GM13976 (cell line): ENCODE results near the gene SCTR.

Experiments used
- DNase-seq: peaks from one replicate; pipeline ENCODE4 v3.0.0; 2012; ENCODE audit warnings: low spot score
- in situ Hi-C: fragments of 300-500 bp; cut with MboI; formaldehyde crosslinking; loops from one replicate; pipeline ENCODE4 v1.12.0; 2022; ENCODE audit warnings: low sequenced_read_pairs, mixed read lengths, inconsistent platforms; ENCODE audit not compliant: unreplicated experiment
- TF ChIP-seq, protein P1 (sequence below): IDR thresholded peaks from 2 replicates; pipeline ENCODE4 v1.5.1; 2012; ENCODE audit warnings: borderline replicate concordance, mild to moderate bottlenecking; ENCODE audit not compliant: insufficient read depth; ENCODE audit errors: extremely low read depth, missing control alignments, control extremely low read depth

SCTR gene

DNA sequence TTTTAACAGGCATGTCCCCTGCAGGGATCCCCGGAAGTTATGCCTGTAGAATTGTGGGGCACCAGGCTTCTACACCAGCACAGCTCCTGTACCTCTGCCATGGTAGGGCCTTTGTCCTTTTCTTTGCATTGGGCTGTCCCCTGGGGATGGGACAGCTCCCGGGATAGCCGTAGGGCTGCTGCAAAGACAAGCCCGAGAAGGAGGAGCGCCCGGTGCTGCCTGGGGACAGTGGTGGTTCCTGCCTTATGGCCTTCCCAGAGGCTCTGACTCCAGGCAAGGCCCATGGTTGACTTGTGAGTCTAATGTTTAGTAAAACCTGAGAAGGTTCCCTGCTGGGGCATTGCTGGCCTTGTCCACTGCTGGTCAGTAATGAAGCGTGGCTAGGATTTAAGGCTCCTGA is 61.7 kb downstream of the SCTR start:
- in situ Hi-C loops: no loop called here
- TF ChIP-seq, protein P1, sequence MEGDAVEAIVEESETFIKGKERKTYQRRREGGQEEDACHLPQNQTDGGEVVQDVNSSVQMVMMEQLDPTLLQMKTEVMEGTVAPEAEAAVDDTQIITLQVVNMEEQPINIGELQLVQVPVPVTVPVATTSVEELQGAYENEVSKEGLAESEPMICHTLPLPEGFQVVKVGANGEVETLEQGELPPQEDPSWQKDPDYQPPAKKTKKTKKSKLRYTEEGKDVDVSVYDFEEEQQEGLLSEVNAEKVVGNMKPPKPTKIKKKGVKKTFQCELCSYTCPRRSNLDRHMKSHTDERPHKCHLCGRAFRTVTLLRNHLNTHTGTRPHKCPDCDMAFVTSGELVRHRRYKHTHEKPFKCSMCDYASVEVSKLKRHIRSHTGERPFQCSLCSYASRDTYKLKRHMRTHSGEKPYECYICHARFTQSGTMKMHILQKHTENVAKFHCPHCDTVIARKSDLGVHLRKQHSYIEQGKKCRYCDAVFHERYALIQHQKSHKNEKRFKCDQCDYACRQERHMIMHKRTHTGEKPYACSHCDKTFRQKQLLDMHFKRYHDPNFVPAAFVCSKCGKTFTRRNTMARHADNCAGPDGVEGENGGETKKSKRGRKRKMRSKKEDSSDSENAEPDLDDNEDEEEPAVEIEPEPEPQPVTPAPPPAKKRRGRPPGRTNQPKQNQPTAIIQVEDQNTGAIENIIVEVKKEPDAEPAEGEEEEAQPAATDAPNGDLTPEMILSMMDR: no peak
- no peak for DNase-seq

DNA sequence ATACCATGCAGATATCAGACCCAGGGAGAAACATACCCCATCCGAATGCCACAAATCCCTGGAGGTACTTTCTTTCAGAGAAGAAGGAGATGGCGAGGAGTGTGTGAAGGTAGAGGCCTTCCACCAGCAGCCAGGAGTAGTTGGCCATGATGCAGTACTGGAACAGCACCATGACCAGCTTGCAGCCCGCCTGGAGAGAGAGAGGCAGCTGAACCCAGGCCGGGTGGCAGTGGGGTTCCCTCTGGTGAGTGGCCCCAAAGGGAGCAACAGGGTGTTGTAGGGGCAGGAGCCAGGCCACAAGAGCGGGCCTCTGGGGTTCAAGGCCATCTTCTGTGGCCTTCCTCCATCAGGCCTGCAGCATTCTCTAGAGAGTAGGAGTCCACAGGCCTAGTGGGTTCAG is 62.5 kb downstream of the SCTR start:
- in situ Hi-C loops: no loop called here
- TF ChIP-seq, protein P1: no peak
- no peak for DNase-seq

DNA sequence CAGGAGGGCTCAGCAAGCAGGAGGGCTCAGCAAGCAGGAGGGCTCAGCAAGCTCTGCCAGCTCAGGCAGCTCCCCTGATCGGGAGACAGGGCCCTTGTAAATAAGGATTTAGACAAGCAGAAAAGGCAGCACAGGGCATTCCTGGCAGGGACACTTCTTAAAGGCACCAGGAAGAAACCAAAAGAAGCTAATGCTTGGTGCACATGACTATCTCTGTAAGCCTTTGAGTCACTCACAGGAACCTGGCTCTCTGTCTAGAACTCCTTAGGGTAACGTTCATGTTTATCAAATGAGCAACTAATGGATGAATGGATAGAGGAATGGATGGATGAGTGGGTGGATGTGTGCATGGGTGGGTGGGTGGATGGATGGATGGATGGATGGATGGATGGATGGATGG is 64.2 kb downstream of the SCTR start:
- in situ Hi-C loops: no loop called here
- DNase-seq: no peak
- TF ChIP-seq, protein P1: no peak

DNA sequence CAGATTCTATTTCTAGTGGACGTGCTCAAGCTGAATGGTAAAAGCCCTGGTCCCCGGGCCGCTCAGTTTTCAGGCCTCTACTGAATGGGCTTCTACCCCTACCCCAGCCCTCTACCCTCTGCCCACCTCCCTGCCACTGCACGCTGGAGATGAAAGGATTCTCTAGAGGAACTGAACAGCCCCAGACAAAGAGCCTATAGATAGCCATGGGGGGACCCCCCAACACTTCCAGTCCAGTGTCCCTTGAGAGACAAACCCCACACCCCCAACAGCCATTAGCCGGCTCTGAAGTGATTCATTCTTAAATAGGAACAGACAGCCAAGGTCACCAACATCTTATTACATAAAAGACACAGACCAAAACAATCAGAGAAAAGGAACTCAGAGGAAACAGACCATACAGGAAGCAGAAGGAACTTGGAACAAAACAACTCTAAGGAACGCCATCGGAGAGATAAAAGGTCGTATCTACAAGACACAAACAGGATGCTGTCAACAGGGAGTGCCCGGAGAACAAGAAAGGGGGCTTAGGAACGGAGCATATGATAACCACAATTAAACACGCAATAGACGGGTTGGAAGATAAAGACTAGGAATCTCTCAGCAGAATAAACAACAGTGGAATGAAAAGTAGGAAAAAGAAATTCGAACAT is 69.1 kb downstream of the SCTR start:
- in situ Hi-C loops: no loop called here
- no peak for DNase-seq
- TF ChIP-seq, protein P1: no peak

DNA sequence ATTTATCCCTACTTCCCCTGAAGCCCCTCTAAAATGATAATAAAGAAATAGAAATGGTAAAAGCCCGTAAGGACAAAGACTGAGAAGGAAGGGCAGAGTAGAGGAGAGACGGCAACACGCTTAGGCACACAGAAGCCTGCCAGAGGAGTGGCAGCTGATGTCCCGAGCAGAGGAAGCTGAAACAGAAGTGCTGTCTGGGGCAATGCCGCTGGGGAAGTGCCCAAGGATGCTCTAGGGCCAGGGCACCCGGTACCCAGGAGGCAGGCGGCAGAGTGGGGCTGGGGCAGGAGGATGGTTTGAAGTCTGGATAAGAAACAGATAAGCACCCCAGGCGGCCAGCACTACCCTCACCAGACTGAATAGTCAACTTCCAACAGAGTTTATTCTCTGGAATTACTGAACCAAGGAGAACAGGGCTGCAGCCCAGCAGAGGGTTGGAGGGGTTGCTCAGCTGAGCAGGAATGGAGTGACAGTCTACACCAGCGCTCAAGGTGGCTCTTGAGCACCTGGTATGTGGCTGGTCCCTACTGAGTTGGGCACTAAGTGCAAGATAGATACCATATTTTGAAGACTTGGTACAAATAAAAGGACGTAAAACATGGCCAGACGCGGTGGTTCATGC is 70.2 kb downstream of the SCTR start:
- TF ChIP-seq, protein P1: no peak
- in situ Hi-C loops: no loop called here
- DNase-seq: no peak

DNA sequence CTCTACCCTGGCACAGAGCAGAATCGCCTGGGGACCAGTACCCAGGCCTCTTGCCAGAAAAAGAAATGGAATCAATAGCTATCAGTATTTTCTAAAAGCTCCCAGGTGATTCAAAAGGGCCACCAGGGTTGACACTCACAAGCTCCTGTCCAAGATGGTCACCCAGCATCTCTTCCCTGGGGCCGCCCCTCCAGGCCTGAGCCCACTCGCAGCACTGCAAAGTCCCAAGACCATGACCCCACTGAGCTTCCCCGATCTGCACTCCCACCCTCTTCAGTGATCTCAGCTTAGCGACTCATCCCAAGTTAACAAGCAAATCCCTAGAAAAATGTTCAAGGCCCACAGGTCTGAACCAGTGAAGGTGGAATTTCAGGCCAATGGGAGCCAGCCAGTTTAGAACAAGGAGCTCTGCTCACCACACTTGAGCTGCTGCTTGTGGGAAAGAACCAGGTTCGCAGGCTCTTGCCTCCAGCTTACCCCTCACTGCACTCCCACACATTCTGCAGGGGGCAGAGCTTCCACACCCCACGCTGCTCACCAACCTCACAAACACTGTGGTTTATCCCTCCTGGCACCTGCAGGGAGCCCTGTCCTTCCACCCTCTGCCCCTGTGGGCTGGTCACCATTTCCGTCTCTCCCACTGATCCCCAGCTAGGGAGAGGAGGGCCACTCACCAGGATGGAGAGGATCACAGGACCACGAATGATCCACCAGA is 72.8 kb downstream of the SCTR start:
- TF ChIP-seq, protein P1: no peak
- in situ Hi-C loops: no loop called here
- no peak for DNase-seq

DNA sequence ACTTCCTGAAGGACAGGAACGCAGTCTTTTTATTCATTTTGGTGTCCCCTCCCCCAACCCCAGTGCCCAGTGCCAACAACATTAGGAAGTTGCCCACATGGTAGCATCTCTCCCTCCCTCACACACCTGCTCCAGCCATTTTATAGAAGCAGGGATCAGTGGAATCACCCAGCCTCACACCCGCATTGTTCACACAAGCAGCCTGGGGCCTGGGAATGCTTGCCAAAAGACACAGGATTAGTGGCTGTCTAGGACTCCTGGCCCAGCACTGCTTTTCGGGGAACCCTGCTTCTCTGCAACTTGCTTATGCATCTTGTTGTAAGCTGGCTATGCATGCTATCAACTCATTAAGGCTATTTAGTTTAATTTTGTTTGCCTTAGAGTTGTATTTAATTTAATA is 74.8 kb downstream of the SCTR start:
- TF ChIP-seq, protein P1: no peak
- in situ Hi-C loops: no loop called here
- no peak for DNase-seq
